GM06990 (cell line): ENCODE measurements around the gene RALGPS1.

Source experiments
- DNase-seq: peaks from one replicate; pipeline ENCODE4 v3.0.0-alpha.2; 2011; ENCODE audit not compliant: insufficient read length; ENCODE audit errors: extremely low read depth
- H3K27me3 ChIP-seq: replicated peaks from 2 replicates; pipeline ENCODE4 v1.6.0; 2011; ENCODE audit warnings: low read length; ENCODE audit not compliant: control insufficient read depth, insufficient read depth
- H3K36me3 ChIP-seq: 2 replicates; pipeline ENCODE4 v1.5.1; 2011; ENCODE audit warnings: low read length; ENCODE audit not compliant: control insufficient read depth, insufficient read depth
- H3K4me3 ChIP-seq: replicated peaks from 2 replicates; pipeline ENCODE4 v1.5.1; 2011; ENCODE audit warnings: low read depth, mild to moderate bottlenecking, control low read depth, low read length
- CTCF ChIP-seq: IDR thresholded peaks from 2 replicates; pipeline ENCODE4 v1.5.1; 2011; ENCODE audit warnings: low read length, control low read depth, mild to moderate bottlenecking, inconsistent platforms; ENCODE audit not compliant: insufficient read depth, poor library complexity, severe bottlenecking

The RALGPS1 gene

GRCh38 chr9:127264462-127265219, 350.1 kb downstream of the RALGPS1 start, which contains the start of gene GARNL3:
GARNL3 (plus strand) TSS chr9:127264774; CDS start chr9:127264878, 104 bp downstream.
- TF ChIP-seq CTCF, result no peak
- H3K36me3 ChIP-seq, result no peaks in the 10 kb centered on the region
- H3K4me3 ChIP-seq, result no peak within 1 kb of the TSS
- H3K27me3 ChIP-seq, result no peaks in the 10 kb centered on the region
- DNase-seq, result no peak

- H3K36me3 ChIP-seq, result no peaks in the 10 kb centered on the region
- no peak for TF ChIP-seq CTCF
- H3K4me3 ChIP-seq, result no peak overlapping the region
- H3K27me3 ChIP-seq, result no peaks in the 10 kb centered on the region
- peak; percentile 22 for DNase-seq
These were observed 353.4 kb downstream of the RALGPS1 start for GRCh38 chr9:127267793-127268525.

- no peak for TF ChIP-seq CTCF
- H3K4me3 ChIP-seq, result no peak overlapping the region
- H3K36me3 ChIP-seq, result no peaks in the 10 kb centered on the region
- DNase-seq, result peak; percentile 43
- H3K27me3 ChIP-seq, result no peaks in the 10 kb centered on the region
These were observed 354.9 kb downstream of the RALGPS1 start for GRCh38 chr9:127269449-127269848.
